Gastrocnemius medialis (tissue), 4 donors: Measurements from ENCODE around the gene PEAK1. TPM values are rescaled to one million over a fixed set of nuclear protein-coding genes. Genes with fewer than 3 reads are reported as not detected.

Experiments used
- ATAC-seq, 2 donors: fragments of 150-250 bp; one replicate each; pipeline ENCODE4 v1.9.1; 2016
- DNase-seq, 2 donors: peaks; one replicate each; pipeline ENCODE4 v3.0.0-alpha.2; 2019
- H3K27ac ChIP-seq, 4 donors: fragments of 200-600 bp; sonication (generic); 1 replicate in 1 of 4; 2 replicates in 3 of 4; pipeline ENCODE4 v1.5.1; 2016 to 2018; ENCODE audit warnings: mild to moderate bottlenecking in 2 of 4, moderate library complexity in 1 of 4
- H3K27me3 ChIP-seq, 3 donors: fragments of 200-600 bp; sonication (generic) in 2 of 3; 1 replicate in 1 of 3; 2 replicates in 2 of 3; pipeline versions ENCODE4 v1.5.1 to v1.6.0; 2016 to 2019; ENCODE audit warnings: mild to moderate bottlenecking in 1 of 3, moderate library complexity in 1 of 3
- H3K36me3 ChIP-seq, 2 donors: fragments of 200-600 bp; sonication (generic) in 1 of 2; one replicate each; pipeline ENCODE4 v1.5.1; 2017 to 2018
- H3K4me1 ChIP-seq, 2 donors: fragments of 200-600 bp; sonication (generic) in 1 of 2; one replicate each; pipeline ENCODE4 v1.5.1; 2016 to 2017; ENCODE audit warnings: mild to moderate bottlenecking in 2 of 2
- H3K4me3 ChIP-seq, 4 donors: fragments of 200-600 bp; sonication (generic) in 3 of 4; 1 replicate in 1 of 4; 2 replicates in 3 of 4; pipeline ENCODE4 v1.5.1; 2016 to 2019; ENCODE audit warnings: mild to moderate bottlenecking in 2 of 4
- H3K9me3 ChIP-seq, 3 donors: fragments of 200-600 bp; sonication (generic) in 2 of 3; 1 replicate in 1 of 3; 2 replicates in 2 of 3; pipeline ENCODE4 v1.5.1; 2016 to 2019
- CTCF ChIP-seq, 5 experiments: fragments of 450-650 bp in 3 of 5; fragments of 200-600 bp in 2 of 5; sonication (generic) in 2 of 5; IDR thresholded peaks in 4 of 5; conservative IDR thresholded peaks in 1 of 5; 1 replicate in 4 of 5; 2 replicates in 1 of 5; pipeline ENCODE4 v1.5.1; 2016 to 2019; ENCODE audit warnings: antibody characterized with exemption in 5 of 5, mild to moderate bottlenecking in 3 of 5, moderate library complexity in 3 of 5
- POLR2A ChIP-seq, 2 donors: fragments of 450-650 bp; IDR thresholded peaks; one replicate each; pipeline ENCODE4 v1.6.1; 2017; ENCODE audit warnings: antibody characterized with exemption in 2 of 2, mild to moderate bottlenecking in 2 of 2, moderate library complexity in 2 of 2
- in situ Hi-C, 4 donors: fragments of 200-750 bp; cut with MboI; loops; one replicate each; pipeline versions ENCODE4 v1.15.0 to v1.8.0; 2017; ENCODE audit warnings: low sequenced_read_pairs in 4 of 4
- intact Hi-C: fragments of 100-400 bp; cut with DNase I; formaldehyde crosslinking; loops from one replicate; pipeline ENCODE4 v1.15.1; 2023; ENCODE audit warnings: low total_unique reads
- total RNA-seq, 4 donors: library from RNA; depleted of rRNA; stranded (reverse); fragments of >200 nt; gene quantifications; one replicate each; pipeline versions ENCODE4 v1.1.0 to v1.2.3, GENCODE V29; 2016

PEAK1 gene
- total RNA-seq, 4 donors from 2014 or later = 17.8 to 21.9 (median 20.8) TPM

GRCh38 chr15:77418391-77418965, 1.4 kb downstream of the PEAK1 start:
- H3K4me1 ChIP-seq = peaks cover 38 to 61% of the 10 kb centered on the region in 2 donors
- no peaks in the 10 kb centered on the region for H3K27me3 ChIP-seq
- no peak for ATAC-seq
- no peaks in the 10 kb centered on the region for H3K36me3 ChIP-seq
- no peaks in the 10 kb centered on the region for H3K9me3 ChIP-seq
- peak overlapping the region; percentile 72 to 90 (median 78) for H3K4me3 ChIP-seq
- DNase-seq = no peak
- H3K27ac ChIP-seq = peak overlapping the region; percentile 22 to 98 (median 97)
- in situ Hi-C loops (no loop called here), intact Hi-C loops (loop anchor here (5.0 kb wide), 3 partner anchors 59 to 346 kb away; partner anchors contain the start of gene TSPAN3)
- no peak for TF ChIP-seq POLR2A (IDR thresholded peaks at IDR 0.05)
- no peak for TF ChIP-seq CTCF (IDR thresholded peaks at IDR 0.05 in 4 of 5, conservative IDR thresholded peaks at IDR 0.05 in 1 of 5)

- H3K4me1 ChIP-seq = peaks cover 39 to 61% of the 10 kb centered on the region in 2 donors
- H3K27me3 ChIP-seq = no peaks in the 10 kb centered on the region
- H3K4me3 ChIP-seq = no peak overlapping the region
- in situ Hi-C loops = no loop called here
- no peak for ATAC-seq
- DNase-seq = no peak
- TF ChIP-seq POLR2A (IDR thresholded peaks at IDR 0.05) (no peak), CTCF (IDR thresholded peaks at IDR 0.05 in 4 of 5, conservative IDR thresholded peaks at IDR 0.05 in 1 of 5) (no peak)
- no peaks in the 10 kb centered on the region for H3K36me3 ChIP-seq
- H3K9me3 ChIP-seq = no peaks in the 10 kb centered on the region
- peak overlapping the region in 1 of 4 donors; percentile 98 for H3K27ac ChIP-seq
- intact Hi-C loops = loop anchor here (5.0 kb wide), 3 partner anchors 60 to 345 kb away; partner anchors contain the start of gene TSPAN3
Observed at GRCh38 chr15:77417602-77418001, 2.3 kb downstream of the PEAK1 start.

DNA sequence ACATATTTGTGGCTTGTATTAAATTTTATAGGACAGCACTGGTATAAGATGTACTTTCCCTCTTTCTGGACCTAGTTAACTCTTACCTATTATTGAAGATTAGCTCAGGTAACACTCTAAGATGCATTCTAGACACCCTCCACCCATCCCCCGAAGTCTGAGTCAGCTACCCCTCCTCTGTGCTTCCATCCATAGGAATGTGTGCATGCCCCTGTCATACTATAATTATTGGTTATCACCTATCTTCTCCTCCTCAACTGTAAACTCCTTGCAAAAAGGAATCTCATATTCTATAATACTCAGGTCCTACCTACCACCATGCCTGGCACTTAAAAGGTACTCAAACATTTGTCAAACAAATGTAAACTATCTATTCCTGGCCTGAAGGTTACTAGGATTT, 3.0 kb downstream of the PEAK1 start:
- TF ChIP-seq CTCF (IDR thresholded peaks at IDR 0.05 in 4 of 5, conservative IDR thresholded peaks at IDR 0.05 in 1 of 5) = no peak
- TF ChIP-seq POLR2A (IDR thresholded peaks at IDR 0.05) = no peak
- DNase-seq = no peak
- ATAC-seq = no peak
- intact Hi-C loops = loop anchor here (5.0 kb wide), 3 partner anchors 60 to 345 kb away; partner anchors contain the start of gene TSPAN3
- H3K27me3 ChIP-seq = no peaks in the 10 kb centered on the region
- in situ Hi-C loops = no loop called here
- no peak overlapping the region for H3K4me3 ChIP-seq
- H3K4me1 ChIP-seq = peaks cover 37 to 61% of the 10 kb centered on the region in 2 donors
- no peak overlapping the region for H3K27ac ChIP-seq
- H3K36me3 ChIP-seq = no peaks in the 10 kb centered on the region
- H3K9me3 ChIP-seq = no peaks in the 10 kb centered on the region

- no peak overlapping the region for H3K4me3 ChIP-seq
- no peaks in the 10 kb centered on the region for H3K27me3 ChIP-seq
- peak overlapping the region in 2 of 4 donors; percentile 21 to 36 for H3K27ac ChIP-seq
- no peaks in the 10 kb centered on the region for H3K36me3 ChIP-seq
- in situ Hi-C loops = no loop called here
- H3K4me1 ChIP-seq = peaks cover 36 to 54% of the 10 kb centered on the region in 2 donors
- intact Hi-C loops = loop anchor here (5.0 kb wide), 3 partner anchors 61 to 344 kb away; partner anchors contain the start of gene TSPAN3
- H3K9me3 ChIP-seq = no peaks in the 10 kb centered on the region
- no peak for TF ChIP-seq POLR2A (IDR thresholded peaks at IDR 0.05)
- no peak for TF ChIP-seq CTCF (IDR thresholded peaks at IDR 0.05 in 4 of 5, conservative IDR thresholded peaks at IDR 0.05 in 1 of 5)
- DNase-seq = peak; percentile 12 to 47
- no peak for ATAC-seq
Observed at GRCh38 chr15:77416148-77416455, 3.8 kb downstream of the PEAK1 start.
